Effector memory CD4-positive, alpha-beta T cell (primary cell): Measurements from ENCODE around the gene TECR.

ENCODE experiments used
- DNase-seq, 3 donors: peaks; one replicate each; pipeline ENCODE4 v3.0.0-alpha.2; 2020
- H3K27ac ChIP-seq: 2 replicates; pipeline ENCODE4 v1.7.0; 2013; ENCODE audit warnings: mild to moderate bottlenecking, low read length, moderate library complexity; ENCODE audit not compliant: insufficient read depth, poor library complexity, severe bottlenecking
- H3K27me3 ChIP-seq: replicated peaks from 2 replicates; pipeline ENCODE4 v1.7.0; 2013; ENCODE audit warnings: mild to moderate bottlenecking, low read length; ENCODE audit not compliant: insufficient read depth, control insufficient read depth, poor library complexity, severe bottlenecking
- H3K36me3 ChIP-seq: 2 replicates; pipeline ENCODE4 v1.7.0; 2013; ENCODE audit warnings: mild to moderate bottlenecking, low read length, moderate library complexity; ENCODE audit not compliant: control insufficient read depth, insufficient read depth
- H3K4me1 ChIP-seq: 2 replicates; pipeline ENCODE4 v1.7.0; 2013; ENCODE audit warnings: low read length, mild to moderate bottlenecking; ENCODE audit not compliant: control insufficient read depth, insufficient read depth, poor library complexity, severe bottlenecking
- H3K4me3 ChIP-seq: 2 replicates; pipeline ENCODE4 v1.7.0; 2013; ENCODE audit warnings: low read length, low read depth, mild to moderate bottlenecking; ENCODE audit not compliant: insufficient read depth, poor library complexity, severe bottlenecking
- H3K9me3 ChIP-seq: 2 replicates; pipeline ENCODE4 v1.7.0; 2013; ENCODE audit warnings: mild to moderate bottlenecking, low read length, moderate library complexity; ENCODE audit not compliant: control insufficient read depth

TECR gene

DNA sequence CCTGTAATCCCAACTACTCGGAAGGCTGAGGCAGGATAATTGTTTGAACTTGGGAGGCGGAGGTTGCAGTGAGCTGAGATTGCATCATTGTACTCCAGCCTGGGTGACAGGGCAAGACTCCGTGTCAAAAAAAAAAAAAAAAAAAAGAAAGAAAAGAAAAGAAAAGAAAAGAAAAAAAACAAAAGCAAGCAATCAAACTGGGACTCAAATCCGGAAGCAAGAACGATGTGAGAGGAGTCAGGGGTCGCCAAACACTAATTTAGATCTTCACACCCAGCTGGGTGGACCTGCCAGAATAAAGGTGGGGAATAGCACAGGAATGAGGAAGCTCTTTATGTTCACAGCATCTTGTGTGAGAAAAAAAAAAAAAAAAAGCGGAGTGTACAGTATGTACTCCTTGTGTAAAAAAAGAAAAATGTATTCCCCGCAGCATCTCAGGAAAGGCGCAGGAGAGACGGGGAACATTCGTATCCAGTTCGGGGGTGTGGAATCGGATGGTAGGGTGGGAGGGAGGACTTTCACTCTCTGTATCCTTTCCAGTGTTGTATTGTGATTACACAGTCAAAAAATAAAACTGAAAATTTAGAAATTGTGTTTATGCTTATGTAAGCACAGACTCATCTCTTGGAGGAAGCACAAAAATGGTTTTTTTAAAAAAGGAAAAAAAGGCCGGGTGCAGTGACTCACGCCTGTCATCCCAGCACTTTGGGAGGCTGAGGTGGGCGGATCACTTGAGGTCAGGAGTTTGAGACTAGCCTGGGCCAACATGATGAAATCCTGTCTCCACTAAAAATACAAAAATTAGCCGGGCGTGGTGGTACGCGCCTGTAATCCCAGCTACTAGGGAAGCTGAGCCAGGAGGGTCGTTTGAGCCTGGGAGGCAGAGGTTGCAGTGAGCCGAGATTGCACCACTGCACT is 18.8 kb upstream of the TECR start:
- peaks cover 32% of the 10 kb centered on the region for H3K4me1 ChIP-seq
- no peaks in the 10 kb centered on the region for H3K9me3 ChIP-seq
- peaks cover 16% of the 10 kb centered on the region for H3K36me3 ChIP-seq
- H3K27me3 ChIP-seq: no peaks in the 10 kb centered on the region
- H3K4me3 ChIP-seq: no peak overlapping the region
- H3K27ac ChIP-seq: no peak overlapping the region
- DNase-seq: no peak

DNA sequence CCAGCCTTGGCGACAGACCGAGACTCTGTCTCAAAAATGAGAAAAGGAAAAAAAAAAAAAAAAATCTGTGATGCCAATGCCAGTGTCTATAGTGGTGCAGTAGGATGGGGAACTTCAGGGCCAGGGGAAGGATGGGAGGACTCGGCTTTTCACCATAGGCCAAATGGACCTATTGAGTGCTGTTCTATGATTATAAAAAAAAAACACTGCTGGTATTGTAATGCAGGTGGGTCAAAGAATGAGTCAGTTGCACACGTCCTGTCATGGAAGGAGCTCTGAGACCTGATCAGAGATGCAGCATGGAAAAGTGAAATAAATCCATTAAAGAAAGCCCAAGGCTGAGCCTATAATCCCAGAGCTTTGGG is 18.2 kb upstream of the TECR start:
- Histone ChIP-seq H3K27ac (no peak overlapping the region), H3K4me1 (peaks cover 32% of the 10 kb centered on the region), H3K4me3 (no peak overlapping the region), H3K9me3 (no peaks in the 10 kb centered on the region), H3K36me3 (peaks cover 22% of the 10 kb centered on the region), H3K27me3 (no peaks in the 10 kb centered on the region)
- no peak for DNase-seq

DNA sequence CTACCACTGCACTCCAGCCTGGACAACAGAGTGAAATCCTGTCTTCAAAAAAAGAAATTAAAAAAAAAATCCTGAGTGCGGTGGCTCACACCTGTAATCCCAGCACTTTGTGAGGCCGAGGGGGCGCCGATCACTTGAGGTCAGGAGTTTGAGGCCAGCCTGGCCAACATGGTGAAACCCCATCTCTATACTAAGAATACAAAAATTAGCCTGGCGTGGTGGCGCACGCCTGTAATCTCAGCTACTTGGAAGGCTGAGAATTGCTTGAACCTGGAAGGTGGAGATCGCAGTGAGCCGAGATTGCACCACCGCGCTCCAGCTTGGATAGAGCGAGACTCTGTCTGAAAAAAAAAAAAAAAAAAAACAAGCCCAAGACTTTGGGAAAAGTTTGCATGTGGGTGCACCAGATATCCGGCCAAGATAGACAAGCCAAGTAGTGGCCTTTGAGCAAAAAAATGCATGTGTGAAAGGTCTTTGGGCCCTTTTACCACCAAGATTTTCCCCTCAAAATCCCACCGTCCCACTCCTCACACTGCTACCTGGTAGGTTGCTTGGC is 16.9 kb upstream of the TECR start:
- peaks cover 30% of the 10 kb centered on the region for H3K36me3 ChIP-seq
- H3K27me3 ChIP-seq: no peaks in the 10 kb centered on the region
- no peak overlapping the region for H3K4me3 ChIP-seq
- DNase-seq: no peak
- H3K27ac ChIP-seq: no peak overlapping the region
- peaks cover 22% of the 10 kb centered on the region for H3K4me1 ChIP-seq
- no peaks in the 10 kb centered on the region for H3K9me3 ChIP-seq

DNA sequence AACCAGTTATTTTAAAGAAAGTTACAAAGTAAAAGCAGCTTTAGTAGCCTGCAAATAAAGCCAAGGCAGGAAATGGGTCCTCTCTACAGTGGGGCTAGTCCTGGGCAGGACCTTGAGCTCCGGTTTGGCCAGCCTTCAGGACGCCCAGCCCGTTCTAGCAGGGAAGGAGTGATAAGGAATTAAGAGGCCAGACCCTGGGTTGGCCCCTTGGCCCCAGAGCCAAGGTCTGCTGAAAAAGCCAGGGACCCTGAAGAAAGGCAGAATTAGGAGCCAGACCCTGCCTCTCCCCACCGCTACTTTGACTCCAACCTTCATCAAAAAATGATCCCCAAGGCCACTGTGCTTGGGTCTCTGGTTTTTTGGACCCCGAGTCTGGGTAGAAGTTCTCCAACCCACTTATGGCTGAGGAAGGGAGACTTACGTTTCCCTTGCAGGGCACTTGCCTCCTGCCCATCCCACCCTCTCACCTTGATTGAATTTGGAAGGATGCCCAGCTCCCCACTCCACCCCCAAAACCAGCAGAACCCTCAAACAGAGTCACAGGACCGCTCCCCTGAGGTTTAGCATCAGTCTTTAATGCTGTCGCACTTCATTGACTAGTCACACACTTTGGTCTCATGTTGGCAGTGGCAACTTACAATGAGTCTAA is 15.1 kb upstream of the TECR start:
- no peak overlapping the region for H3K27ac ChIP-seq
- peaks cover 21% of the 10 kb centered on the region for H3K4me1 ChIP-seq

DNA sequence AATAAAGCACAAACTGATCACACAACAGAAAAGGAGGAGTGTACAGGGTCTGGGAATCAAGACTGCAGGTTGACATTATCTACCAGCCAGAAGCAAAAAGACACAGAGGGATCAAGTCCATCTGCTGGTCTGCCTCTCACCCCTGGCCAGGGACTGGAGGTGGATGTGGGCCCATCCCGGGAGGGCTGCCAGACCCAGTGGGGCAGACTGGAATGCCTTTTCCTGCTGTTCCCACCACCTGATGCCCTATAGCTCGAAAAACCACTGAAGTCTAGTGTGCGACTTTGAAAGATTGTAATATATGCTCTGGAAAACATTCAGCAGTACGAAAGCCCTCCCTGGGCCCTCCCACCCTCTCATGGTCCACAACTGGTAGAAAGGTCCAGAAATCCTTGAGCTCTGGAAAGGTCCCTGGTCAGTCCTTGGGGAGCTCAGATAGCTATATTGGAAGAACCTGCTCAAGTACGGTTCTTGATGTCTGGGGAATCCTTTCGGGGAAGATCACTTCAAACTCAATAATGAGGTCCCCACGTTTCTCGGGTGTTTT is 13.8 kb upstream of the TECR start:
- Histone ChIP-seq H3K9me3 (no peaks in the 10 kb centered on the region), H3K27me3 (no peaks in the 10 kb centered on the region), H3K4me1 (peaks cover 33% of the 10 kb centered on the region), H3K27ac (peak overlapping the region; percentile 95), H3K4me3 (peak overlapping the region; percentile 90), H3K36me3 (peaks cover 30% of the 10 kb centered on the region)
- DNase-seq: no peak

More for the DNA sequence above, 15.1 kb upstream of the TECR start:
- Histone ChIP-seq H3K4me3 (no peak overlapping the region), H3K9me3 (no peaks in the 10 kb centered on the region), H3K36me3 (peaks cover 30% of the 10 kb centered on the region), H3K27me3 (no peaks in the 10 kb centered on the region)
- DNase-seq: no peak

DNA sequence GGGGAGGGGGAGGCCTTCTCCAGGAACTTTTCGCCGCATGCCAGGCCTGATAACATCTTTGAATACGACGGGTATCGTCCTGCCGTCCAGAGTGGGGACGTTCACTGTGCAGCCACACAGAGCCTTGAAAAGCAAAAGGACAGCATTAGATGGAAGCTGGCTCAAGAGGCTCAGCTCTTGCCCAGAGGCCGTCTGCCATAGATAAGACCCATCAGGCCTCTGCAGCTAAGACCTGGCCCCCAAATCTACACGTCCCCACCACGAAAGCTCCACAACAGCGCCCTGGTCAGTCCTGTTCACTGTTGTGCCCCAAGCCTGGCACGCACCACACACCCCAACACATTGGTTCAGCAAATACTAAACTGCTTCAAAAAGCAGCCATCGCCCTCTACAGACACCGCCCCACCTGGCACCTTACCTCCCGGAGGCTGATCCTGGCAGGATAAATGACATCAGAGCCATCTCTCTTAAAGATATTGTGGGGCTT is 13.3 kb upstream of the TECR start:
- H3K4me1 ChIP-seq: peaks cover 38% of the 10 kb centered on the region
- peak overlapping the region; percentile 95 for H3K27ac ChIP-seq
- peak overlapping the region; percentile 90 for H3K4me3 ChIP-seq
- H3K9me3 ChIP-seq: no peaks in the 10 kb centered on the region
- no peak for DNase-seq
- H3K27me3 ChIP-seq: no peaks in the 10 kb centered on the region
- H3K36me3 ChIP-seq: peaks cover 30% of the 10 kb centered on the region

DNA sequence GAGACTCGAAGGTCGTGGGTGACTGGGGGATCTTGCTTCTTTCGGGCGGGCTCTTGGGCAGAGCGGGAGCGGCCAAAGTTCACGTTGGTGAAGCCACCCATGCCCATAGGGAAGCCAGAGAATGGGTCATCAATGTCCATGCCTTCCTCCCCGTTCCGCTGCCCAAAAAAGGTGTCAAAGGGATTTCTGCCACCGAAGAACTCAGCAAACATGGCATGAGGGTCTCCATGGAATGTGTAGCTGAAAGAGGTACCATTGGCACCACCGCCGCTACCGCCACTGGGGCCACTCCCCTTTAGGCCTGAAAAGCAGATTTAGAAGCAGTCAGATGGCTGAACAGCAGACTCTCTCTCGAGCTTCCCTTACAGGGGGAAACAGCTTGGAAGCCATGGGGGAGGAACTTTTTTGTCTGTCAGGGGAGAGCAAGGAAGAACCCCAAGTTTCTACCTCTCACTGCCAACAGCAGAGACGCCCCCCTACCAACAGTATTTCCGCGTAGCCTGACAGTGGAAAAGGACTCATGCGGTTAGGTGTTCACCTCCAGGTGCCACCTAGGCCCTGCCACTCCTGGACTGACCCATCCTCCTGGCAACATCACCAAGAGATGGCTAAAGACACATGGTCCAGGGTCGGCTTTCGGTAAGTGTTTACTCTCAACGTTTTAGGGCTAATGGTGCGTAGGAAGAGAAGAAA is 12.5 kb upstream of the TECR start:
- Histone ChIP-seq H3K27me3 (no peaks in the 10 kb centered on the region), H3K27ac (peak overlapping the region; percentile 95), H3K4me1 (peaks cover 46% of the 10 kb centered on the region), H3K9me3 (no peaks in the 10 kb centered on the region), H3K4me3 (peak overlapping the region; percentile 90), H3K36me3 (peaks cover 30% of the 10 kb centered on the region)
- DNase-seq: no peak

DNA sequence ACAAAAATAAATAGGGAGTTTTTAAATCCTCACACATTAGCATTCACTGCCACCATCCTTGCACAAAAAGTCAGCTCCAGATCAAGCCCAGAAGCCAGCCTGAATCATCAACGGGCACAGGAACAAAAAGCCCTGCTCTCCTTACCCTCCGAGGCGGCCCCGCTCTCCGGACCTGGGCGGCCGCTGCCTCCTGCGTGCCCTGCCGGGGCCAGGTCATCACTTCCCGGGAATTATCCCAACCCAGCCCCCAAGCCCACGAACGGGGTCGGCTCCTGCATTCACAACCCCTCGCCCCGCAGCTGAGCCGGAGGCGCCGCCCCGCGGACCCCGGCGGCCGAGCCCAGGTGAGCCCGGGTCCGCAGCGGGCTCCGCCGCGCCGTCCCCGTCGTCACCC is 12.0 kb upstream of the TECR start:
- peak overlapping the region; percentile 95 for H3K27ac ChIP-seq
- peaks cover 51% of the 10 kb centered on the region for H3K4me1 ChIP-seq
- no peak for DNase-seq
- H3K36me3 ChIP-seq: peaks cover 30% of the 10 kb centered on the region
- peak overlapping the region; percentile 90 for H3K4me3 ChIP-seq
- H3K27me3 ChIP-seq: no peaks in the 10 kb centered on the region
- no peaks in the 10 kb centered on the region for H3K9me3 ChIP-seq

DNA sequence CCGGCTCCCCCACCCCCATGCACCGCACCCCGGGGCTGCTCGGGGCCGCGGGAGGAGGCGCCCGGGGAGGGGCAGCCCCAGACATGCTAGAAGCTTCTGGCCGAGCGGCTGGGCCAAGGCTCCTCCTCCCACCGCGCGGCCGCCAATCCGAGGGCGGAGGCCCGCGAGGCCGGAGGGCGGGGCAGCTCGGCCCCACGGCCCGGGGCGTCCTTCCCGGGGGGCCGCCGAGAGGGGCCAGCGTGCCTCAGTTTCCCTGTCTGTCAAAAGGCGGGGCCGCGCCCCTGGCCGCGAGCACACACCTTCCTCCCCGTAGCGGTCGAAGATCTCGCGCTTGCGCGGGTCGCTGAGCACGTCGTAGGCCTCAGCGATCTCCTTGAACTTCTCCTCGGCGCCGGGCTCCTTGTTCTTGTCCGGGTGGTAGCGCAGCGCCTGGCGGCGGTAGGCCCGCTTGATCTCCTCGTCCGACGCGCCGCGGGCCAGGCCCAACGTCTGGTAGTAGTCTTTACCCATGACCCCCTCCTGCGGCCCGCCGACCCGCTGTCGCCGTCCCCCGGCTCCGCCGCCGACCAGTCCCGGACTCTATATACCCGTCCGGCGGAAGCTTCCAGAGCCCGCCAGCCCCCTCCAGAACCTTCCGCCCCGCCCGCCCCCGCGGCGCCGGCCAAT is 11.4 kb upstream of the TECR start, which contains the start of gene DNAJB1:
DNAJB1 (minus strand) TSS at position 558 of the 666 bp plus-strand sequence; CDS start at position 510, 48 bp downstream.
- H3K4me1 ChIP-seq: peaks cover 57% of the 10 kb centered on the region

More for the DNA sequence above, 11.4 kb upstream of the TECR start, which contains the start of gene DNAJB1:
- Histone ChIP-seq H3K27me3 (no peaks in the 10 kb centered on the region), H3K36me3 (peaks cover 30% of the 10 kb centered on the region), H3K27ac (peak within 1 kb of the TSS; percentile 95), H3K4me3 (peak within 1 kb of the TSS; percentile 90), H3K9me3 (no peaks in the 10 kb centered on the region)
- peak; percentile 36 to 62 (median 50) for DNase-seq
